ENCODE results near the gene C1orf159. TPM values are rescaled to one million over a fixed set of nuclear protein-coding genes. Genes with fewer than 3 reads are reported as not detected.
"Not testable (repeated sequence)": the region's sequence is repeated elsewhere in the genome, so short reads cannot be mapped to it uniquely, and the experiment has no call there.

The C1orf159 gene
- total and polyA plus RNA-seq, 2 donors (not counting 1 experiment from before 2014, with no cell fraction given), result 23.0 to 25.6 TPM

- H3K9me3 Mint-ChIP-seq (ENCODE audit: insufficient read depth), result no peaks in the 10 kb centered on the region
- Histone ChIP-seq H3K27me3 (replicated peaks in 1 of 4; ENCODE audit: control extremely low read depth in 1 of 4, control insufficient read depth in 3 of 4, insufficient read depth in 4 of 4, low read length in 3 of 4) (no peaks in the 10 kb centered on the region), H3K4me2 (replicated peaks; ENCODE audit: low read depth, low read length, poor library complexity, severe bottlenecking) (no peak overlapping the region), H4K20me1 (ENCODE audit: control insufficient read depth, insufficient read depth, low read length, poor library complexity, severe bottlenecking) (peaks cover 4% of the 10 kb centered on the region), H3K27ac (ENCODE audit: low read length in 2 of 2) (no peak overlapping the region), H3K4me3 (ENCODE audit: control extremely low read depth in 1 of 5, extremely low read depth in 1 of 5, insufficient read depth in 1 of 5, low read depth in 2 of 5, low read length in 4 of 5) (no peak overlapping the region), H3K79me2 (ENCODE audit: control insufficient read depth, insufficient read depth, low read length) (peaks cover 9% of the 10 kb centered on the region), H2AFZ (ENCODE audit: insufficient read depth, low read depth, low read length, poor library complexity, severe bottlenecking) (no peak overlapping the region), H3K9ac (ENCODE audit: low read length) (no peak overlapping the region), H3K9me3 (ENCODE audit: control extremely low read depth in 1 of 3, control insufficient read depth in 2 of 3, insufficient read depth in 1 of 3, low read length in 2 of 3) (peaks cover 3 to 6% (median 4%) of the 10 kb centered on the region in 3 donors), H3K4me1 (ENCODE audit: control insufficient read depth in 2 of 2, insufficient read depth in 2 of 2, low read length in 2 of 2) (no peaks in the 10 kb centered on the region), H3K36me3 (replicated peaks in 1 of 2; ENCODE audit: control extremely low read depth in 1 of 2, control insufficient read depth in 1 of 2, extremely low read depth in 1 of 2, insufficient read depth in 2 of 2, low read length in 1 of 2) (no peaks in the 10 kb centered on the region)
- TF ChIP-seq EZH2 (IDR thresholded peaks at IDR 0.05; ENCODE audit: borderline replicate concordance, insufficient read depth, low read depth, low read length, poor library complexity, severe bottlenecking) (no peak), CTCF (IDR thresholded peaks at IDR 0.05) (no peak)
- H3K27me3 Mint-ChIP-seq, result no peaks in the 10 kb centered on the region
- WGBS (ENCODE audit: insufficient coverage), result 100% methylated on average over 1 of the region's 4 CpGs
- intact Hi-C loops (cut with micrococcal nuclease), result no loop called here
- no peak overlapping the region for H3K27ac Mint-ChIP-seq
- DNase-seq, result no peak
- POLR2A ChIA-PET, result no interaction called here
- no peak overlapping the region for H3K4me3 Mint-ChIP-seq
- CTCF ChIA-PET, result no interaction called here
- no peak for ATAC-seq (ENCODE audit: low read depth)
- no peaks in the 10 kb centered on the region for H3K4me1 Mint-ChIP-seq
Observed at GRCh38 chr1:1099506-1100183, 16.2 kb downstream of the C1orf159 start.

- ATAC-seq (ENCODE audit: low read depth), result no peak
- Mint-ChIP-seq H3K4me1 (no peaks in the 10 kb centered on the region), H3K27ac (no peak overlapping the region), H3K9me3 (ENCODE audit: insufficient read depth) (no peaks in the 10 kb centered on the region), H3K4me3 (no peak overlapping the region), H3K27me3 (no peaks in the 10 kb centered on the region)
- TF ChIP-seq CTCF (IDR thresholded peaks at IDR 0.05) (no peak), EZH2 (IDR thresholded peaks at IDR 0.05; ENCODE audit: borderline replicate concordance, insufficient read depth, low read depth, low read length, poor library complexity, severe bottlenecking) (no peak)
- intact Hi-C loops (cut with micrococcal nuclease), result no loop called here
- Histone ChIP-seq H3K27ac (ENCODE audit: low read length in 2 of 2) (no peak overlapping the region), H2AFZ (ENCODE audit: insufficient read depth, low read depth, low read length, poor library complexity, severe bottlenecking) (no peak overlapping the region), H3K4me3 (ENCODE audit: control extremely low read depth in 1 of 5, extremely low read depth in 1 of 5, insufficient read depth in 1 of 5, low read depth in 2 of 5, low read length in 4 of 5) (no peak overlapping the region), H4K20me1 (ENCODE audit: control insufficient read depth, insufficient read depth, low read length, poor library complexity, severe bottlenecking) (peaks cover 4% of the 10 kb centered on the region), H3K4me2 (replicated peaks; ENCODE audit: low read depth, low read length, poor library complexity, severe bottlenecking) (no peak overlapping the region), H3K36me3 (replicated peaks in 1 of 2; ENCODE audit: control extremely low read depth in 1 of 2, control insufficient read depth in 1 of 2, extremely low read depth in 1 of 2, insufficient read depth in 2 of 2, low read length in 1 of 2) (no peaks in the 10 kb centered on the region), H3K79me2 (ENCODE audit: control insufficient read depth, insufficient read depth, low read length) (peaks cover 3% of the 10 kb centered on the region), H3K9ac (ENCODE audit: low read length) (no peak overlapping the region), H3K9me3 (ENCODE audit: control extremely low read depth in 1 of 3, control insufficient read depth in 2 of 3, insufficient read depth in 1 of 3, low read length in 2 of 3) (peaks cover 3 to 6% (median 4%) of the 10 kb centered on the region in 3 donors), H3K4me1 (ENCODE audit: control insufficient read depth in 2 of 2, insufficient read depth in 2 of 2, low read length in 2 of 2) (no peaks in the 10 kb centered on the region), H3K27me3 (replicated peaks in 1 of 4; ENCODE audit: control extremely low read depth in 1 of 4, control insufficient read depth in 3 of 4, insufficient read depth in 4 of 4, low read length in 3 of 4) (no peaks in the 10 kb centered on the region)
- DNase-seq, result no peak
- 99% methylated on average over 10 of the region's 18 CpGs for WGBS (ENCODE audit: insufficient coverage)
- POLR2A ChIA-PET, result no interaction called here
- CTCF ChIA-PET, result no interaction called here
Observed at GRCh38 chr1:1098681-1099421, 17.0 kb downstream of the C1orf159 start.

GRCh38 chr1:1096136-1096535 is 19.8 kb downstream of the C1orf159 start:
- H3K27me3 Mint-ChIP-seq; intact Hi-C loops (cut with micrococcal nuclease); POLR2A ChIA-PET; H3K79me2 ChIP-seq (ENCODE audit: control insufficient read depth, insufficient read depth, low read length); H3K9me3 Mint-ChIP-seq (ENCODE audit: insufficient read depth); H3K4me3 ChIP-seq (ENCODE audit: control extremely low read depth in 1 of 5, extremely low read depth in 1 of 5, insufficient read depth in 1 of 5, low read depth in 2 of 5, low read length in 4 of 5); H3K4me1 ChIP-seq (ENCODE audit: control insufficient read depth in 2 of 2, insufficient read depth in 2 of 2, low read length in 2 of 2); H3K4me3 Mint-ChIP-seq; H3K4me2 ChIP-seq (replicated peaks; ENCODE audit: low read depth, low read length, poor library complexity, severe bottlenecking); H3K36me3 ChIP-seq (replicated peaks in 1 of 2; ENCODE audit: control extremely low read depth in 1 of 2, control insufficient read depth in 1 of 2, extremely low read depth in 1 of 2, insufficient read depth in 2 of 2, low read length in 1 of 2); H3K4me1 Mint-ChIP-seq; H3K27ac ChIP-seq (ENCODE audit: low read length in 2 of 2); H3K9ac ChIP-seq (ENCODE audit: low read length); H4K20me1 ChIP-seq (ENCODE audit: control insufficient read depth, insufficient read depth, low read length, poor library complexity, severe bottlenecking); DNase-seq; H3K27me3 ChIP-seq (replicated peaks in 1 of 4; ENCODE audit: control extremely low read depth in 1 of 4, control insufficient read depth in 3 of 4, insufficient read depth in 4 of 4, low read length in 3 of 4); CTCF ChIA-PET; H2AFZ ChIP-seq (ENCODE audit: insufficient read depth, low read depth, low read length, poor library complexity, severe bottlenecking); H3K27ac Mint-ChIP-seq; H3K9me3 ChIP-seq (ENCODE audit: control extremely low read depth in 1 of 3, control insufficient read depth in 2 of 3, insufficient read depth in 1 of 3, low read length in 2 of 3); ATAC-seq (ENCODE audit: low read depth): not testable (repeated sequence)
- WGBS (ENCODE audit: insufficient coverage), result 100% methylated on average over 2 of the region's 5 CpGs
